Ovary (tissue), 9 donors: ENCODE data around the gene GTPBP2. TPM values are rescaled to one million over a fixed set of nuclear protein-coding genes. Genes with fewer than 3 reads are reported as not detected.
A peak's percentile ranks its signal among the peaks of the same experiment; 100 is the strongest.

Experiments
- DNase-seq, 5 donors: peaks; one replicate each; pipeline ENCODE4 v3.0.0-alpha.2; 2019 to 2020
- H3K27ac ChIP-seq, 2 donors: fragments of 200-600 bp; one replicate each; pipeline versions ENCODE4 v1.5.1 to v1.8.0; 2019 to 2022
- H3K27me3 ChIP-seq: fragments of 200-600 bp; one replicate; pipeline ENCODE4 v1.8.0; 2022
- H3K36me3 ChIP-seq: fragments of 200-600 bp; sonication (generic); one replicate; pipeline ENCODE4 v1.5.1; 2019
- H3K4me1 ChIP-seq: one replicate; pipeline ENCODE4 v1.8.1; 2013; ENCODE audit warnings: mild to moderate bottlenecking, moderate library complexity; ENCODE audit not compliant: insufficient read depth
- H3K4me3 ChIP-seq: fragments of 200-600 bp; sonication (generic); one replicate; pipeline ENCODE4 v1.5.1; 2017
- H3K9me3 ChIP-seq, 2 donors: fragments of 200-600 bp in 1 of 2; sonication (generic) in 1 of 2; one replicate each; pipeline versions ENCODE4 v1.5.1 to v1.8.1; 2013 to 2019; ENCODE audit warnings: mild to moderate bottlenecking in 1 of 2, moderate library complexity in 1 of 2
- CTCF ChIP-seq, 3 donors: fragments of 450-650 bp in 2 of 3; fragments of 200-600 bp in 1 of 3; IDR thresholded peaks; one replicate each; pipeline versions ENCODE4 v1.5.1 to v1.8.0; 2016 to 2022; ENCODE audit warnings: antibody characterized with exemption in 3 of 3, mild to moderate bottlenecking in 1 of 3
- EP300 ChIP-seq: sonication (generic); formaldehyde crosslinking; IDR thresholded peaks from one replicate; pipeline ENCODE4 v1.6.1; 2017; ENCODE audit warnings: antibody characterized with exemption
- POLR2A ChIP-seq: fragments of 450-650 bp; IDR thresholded peaks from one replicate; pipeline ENCODE4 v1.6.1; 2017; ENCODE audit warnings: antibody characterized with exemption, mild to moderate bottlenecking, moderate library complexity
- WGBS, 3 donors: extraction: QIAGEN DNeasy Blood & Tissue Kit in 1 of 3; methylation state at CpG; one replicate each; pipeline versions ENCODE4 v1.1.5 to v1.1.7; 2013 to 2017; 5-methylcytosine and 5-hydroxymethylcytosine counted together
- intact Hi-C, 4 donors: fragments of 100-400 bp; cut with DNase I; formaldehyde crosslinking; loops; one replicate each; pipeline versions ENCODE4 v1.11.0 to v1.15.1; 2022 to 2023
- polyA plus RNA-seq, 2 donors: library from polyadenylated mRNA; stranded (reverse); fragments of 200-250 nt in 1 of 2; fragments of 350-450 nt in 1 of 2; fragmentation: Illumina TruSeq in 1 of 2; extraction: RNeasy Lipid Tissue Mini Kit (QIAGEN cat#74804) in 1 of 2; gene quantifications; one replicate each; pipeline ENCODE4 v1.2.3, GENCODE V29; 2013 to 2014
- total RNA-seq, 7 donors: library from RNA; depleted of rRNA in 2 of 7; stranded (reverse); fragments of >200 nt in 2 of 7; fragmentation: NEBNext Ultra II Directional in 3 of 7; extraction: Animal tissue kit (Norgen Biotek cat#: 25700) in 3 of 7; gene quantifications; one replicate each; pipeline versions ENCODE4 v1.1.0 to v1.2.4, GENCODE V29; 2016 to 2023
- donor health status: DM: no; HTN: no; CAD: no; lungs with moderate emphysema.
- donor health status: DM: no; HTN: no; CAD: no.
- donor health status: Bipolar disorder and iron deficiency.
- donor health status: DM: yes; HTN: yes; CAD: no.
- donor health status: DM: no; HTN: no; CAD: no.
- donor health status: DM: yes; HTN: yes; CAD: no.

Gene GTPBP2
- total and polyA plus RNA-seq, 9 donors, result 24.9 to 60.4 (median 33.1) TPM

DNA sequence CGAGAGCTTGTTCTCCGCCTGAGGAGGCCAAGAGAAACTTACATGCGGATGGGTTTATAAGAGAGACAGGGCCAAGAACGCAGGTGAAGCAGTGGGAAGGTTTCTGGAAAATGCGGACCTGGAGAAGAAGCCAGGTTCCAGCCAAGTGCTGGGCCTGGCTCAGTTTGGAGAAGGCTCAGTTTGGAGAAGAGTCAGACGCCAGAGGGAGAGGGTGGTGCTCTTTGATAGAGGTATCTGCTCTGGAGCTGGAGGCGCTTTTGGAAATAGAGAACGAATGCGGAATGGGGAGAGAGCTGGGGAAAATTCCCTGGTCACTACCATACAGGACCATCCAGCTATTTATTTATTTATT lies 16.5 kb upstream of the GTPBP2 start:
- TF ChIP-seq POLR2A, result no peak
- TF ChIP-seq CTCF (IDR thresholded peaks at IDR 0.05), result no peak
- TF ChIP-seq EP300, result no peak
- Histone ChIP-seq H3K36me3 (no peaks in the 10 kb centered on the region), H3K9me3 (no peaks in the 10 kb centered on the region), H3K27me3 (no peaks in the 10 kb centered on the region), H3K4me3 (peak overlapping the region; percentile 42), H3K27ac (no peak overlapping the region), H3K4me1 (peaks cover 3% of the 10 kb centered on the region)
- intact Hi-C loops, result no loop called here
- DNase-seq, result no peak
- WGBS, 3 donors, result 7 to 14% (median 8%) methylated on average over 9 of the region's 9 CpGs

- H3K36me3 ChIP-seq, result no peaks in the 10 kb centered on the region
- H3K4me3 ChIP-seq, result peak within 1 kb of the TSS; percentile 42
- WGBS, 3 donors, result 1 to 3% (median 2%) methylated on average over 25 to 52 of the region's 52 CpGs
- DNase-seq, result peak; percentile 51 to 71 (median 64)
- H3K27ac ChIP-seq, result no peak within 1 kb of the TSS
- H3K27me3 ChIP-seq, result no peaks in the 10 kb centered on the region
- intact Hi-C loops, result no loop called here
- peaks cover 3% of the 10 kb centered on the region for H3K4me1 ChIP-seq
- H3K9me3 ChIP-seq, result no peaks in the 10 kb centered on the region
- TF ChIP-seq POLR2A (no peak), CTCF (IDR thresholded peaks at IDR 0.05) (no peak), EP300 (no peak)
Measured at GRCh38 chr6:43644940-43645612, 16.0 kb upstream of the GTPBP2 start, which contains the start of gene RSPH9. TSS of gene RSPH9 (plus strand) at chr6:43645036. CDS start at chr6:43645099, 63 bp downstream.

DNA sequence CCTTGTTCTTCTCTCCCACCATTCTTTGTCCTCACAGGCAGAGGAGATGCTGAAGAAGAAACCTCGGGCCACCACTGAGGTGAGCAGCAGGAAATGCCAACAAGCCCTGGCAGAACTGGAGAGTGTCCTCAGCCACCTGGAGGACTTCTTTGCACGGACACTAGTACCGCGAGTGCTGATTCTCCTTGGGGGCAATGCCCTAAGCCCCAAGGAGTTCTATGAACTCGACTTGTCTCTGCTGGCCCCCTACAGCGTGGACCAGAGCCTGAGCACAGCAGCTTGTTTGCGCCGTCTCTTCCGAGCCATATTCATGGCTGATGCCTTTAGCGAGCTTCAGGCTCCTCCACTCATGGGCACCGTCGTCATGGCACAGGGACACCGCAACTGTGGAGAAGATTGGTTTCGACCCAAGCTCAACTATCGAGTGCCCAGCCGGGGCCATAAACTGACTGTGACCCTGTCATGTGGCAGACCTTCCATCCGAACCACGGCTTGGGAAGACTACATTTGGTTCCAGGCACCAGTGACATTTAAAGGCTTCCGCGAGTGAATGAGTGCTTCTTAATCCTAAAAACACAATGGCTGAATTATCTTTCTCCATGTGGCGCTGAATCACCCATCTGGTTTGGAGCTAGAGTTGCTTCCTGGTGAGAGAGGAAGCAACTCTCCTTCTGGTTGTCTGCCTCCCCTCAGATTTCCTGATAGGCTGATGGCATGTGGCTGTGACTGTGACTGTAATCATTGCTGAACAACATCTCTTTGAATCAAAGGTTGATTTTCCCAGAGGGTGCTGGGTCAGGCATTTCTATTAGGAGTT lies 11.1 kb upstream of the GTPBP2 start:
- no peak for DNase-seq
- no peak for TF ChIP-seq CTCF (IDR thresholded peaks at IDR 0.05)
- no peaks in the 10 kb centered on the region for H3K27me3 ChIP-seq
- peaks cover 4% of the 10 kb centered on the region for H3K4me1 ChIP-seq
- H3K9me3 ChIP-seq, result no peaks in the 10 kb centered on the region
- no peak overlapping the region for H3K27ac ChIP-seq
- no peaks in the 10 kb centered on the region for H3K36me3 ChIP-seq
- WGBS, 3 donors, result 90 to 97% (median 92%) methylated on average over 21 of the region's 21 CpGs
- H3K4me3 ChIP-seq, result no peak overlapping the region
- intact Hi-C loops, result no loop called here

DNA sequence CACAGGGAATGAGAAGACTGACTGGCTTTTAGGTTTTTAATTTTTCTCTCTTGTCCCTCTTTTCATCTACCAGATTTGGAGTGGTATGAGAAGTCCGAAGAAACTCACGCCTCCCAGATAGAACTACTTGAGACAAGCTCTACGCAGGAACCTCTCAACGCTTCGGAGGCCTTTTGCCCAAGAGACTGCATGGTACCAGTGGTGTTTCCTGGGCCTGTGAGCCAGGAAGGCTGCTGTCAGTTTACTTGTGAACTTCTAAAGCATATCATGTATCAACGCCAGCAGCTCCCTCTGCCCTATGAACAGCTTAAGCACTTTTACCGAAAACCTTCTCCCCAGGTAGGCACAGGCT lies 7.2 kb upstream of the GTPBP2 start:
- peak overlapping the region in 1 of 2 donors; percentile 23 for H3K27ac ChIP-seq
- H3K4me3 ChIP-seq, result peak overlapping the region; percentile 62
- no peak for DNase-seq
- no peak for TF ChIP-seq POLR2A
- TF ChIP-seq CTCF (IDR thresholded peaks at IDR 0.05), result no peak
- no peak for TF ChIP-seq EP300
- no peaks in the 10 kb centered on the region for H3K27me3 ChIP-seq
- WGBS, 3 donors, result 10 to 14% (median 13%) methylated on average over 7 of the region's 7 CpGs
- H3K9me3 ChIP-seq, result no peaks in the 10 kb centered on the region
- H3K4me1 ChIP-seq, result peaks cover 4% of the 10 kb centered on the region
- intact Hi-C loops, result no loop called here
- H3K36me3 ChIP-seq, result no peaks in the 10 kb centered on the region
